GM12878 (cell line): ENCODE data around the gene SUPT3H. TPM values are rescaled to one million over a fixed set of nuclear protein-coding genes. Genes with fewer than 3 reads are reported as not detected.

Experiments
- ATAC-seq: fragments of 200-7000 bp; cut with Tn5 transposase; 3 replicates; pipeline ENCODE4 v1.9.1; 2020; ENCODE audit warnings: mild to moderate bottlenecking, moderate library complexity
- BruUV-seq: library from RNA; stranded (reverse); fragments of 400-500 nt; replicated peaks from 2 replicates; lab custom pipeline; 2021; lab: Mats Ljungman, UMichigan
- CTCF ChIA-PET: fragments of 300-600 bp; sonication (Branson Sonifier 250); formaldehyde crosslinking; extraction: SDS; loops from one replicate; lab custom pipeline; 2021; ENCODE audit warnings: inconsistent platforms; lab: Yijun Ruan, JAX
- POLR2A ChIA-PET: fragments of 350-600 bp; formaldehyde crosslinking; extraction: SDS; loops from one replicate; lab custom pipeline; 2021; ENCODE audit warnings: inconsistent platforms; lab: Charles Lee
- RAD21 ChIA-PET: fragments of 300-600 bp; sonication (Branson Sonifier 250); formaldehyde crosslinking; loops from one replicate; lab custom pipeline; 2023; ENCODE audit warnings: antibody characterized with exemption; ENCODE audit not compliant: unreplicated experiment; lab: Charles Lee
- SMC1A ChIA-PET: fragments of 300-600 bp; sonication (Branson Sonifier 250); formaldehyde crosslinking; loops from one replicate; lab custom pipeline; 2023; ENCODE audit not compliant: unreplicated experiment, uncharacterized antibody; lab: Charles Lee
- DNase-seq: peaks from one replicate; pipeline ENCODE4 v3.0.0-alpha.2; 2011; ENCODE audit warnings: low read depth, low spot score
- FAIRE-seq: peaks from 3 replicates; lab custom pipeline; 2011; peaks lifted over from hg19 to GRCh38; lab: Jason Lieb, UNC
- H2AFZ ChIP-seq: 2 replicates; pipeline ENCODE4 v1.6.0; 2011; ENCODE audit warnings: low read depth, low read length, control low read depth; ENCODE audit not compliant: control insufficient read depth
- H3K27ac ChIP-seq: 2 replicates; pipeline ENCODE4 v1.5.1; 2011; ENCODE audit warnings: control low read depth; ENCODE audit not compliant: control insufficient read depth, insufficient read depth
- H3K27me3 ChIP-seq, 2 experiments: replicated peaks in 1 of 2; 2 replicates each; pipeline versions ENCODE4 v1.6.0 to v1.6.1; 2011; ENCODE audit warnings: low read length in 1 of 2; ENCODE audit not compliant: control insufficient read depth in 2 of 2, insufficient read depth in 2 of 2
- H3K36me3 ChIP-seq, 2 experiments: 2 replicates each; pipeline ENCODE4 v1.5.1; 2011; ENCODE audit warnings: low read length in 1 of 2; ENCODE audit not compliant: control insufficient read depth in 2 of 2, insufficient read depth in 2 of 2
- H3K4me1 ChIP-seq: 2 replicates; pipeline ENCODE4 v1.6.1; 2011; ENCODE audit warnings: mild to moderate bottlenecking, low read length, moderate library complexity, mixed read lengths; ENCODE audit not compliant: control insufficient read depth, insufficient read depth
- H3K4me2 ChIP-seq: 2 replicates; pipeline ENCODE4 v1.6.0; 2011; ENCODE audit warnings: control low read depth; ENCODE audit not compliant: control insufficient read depth, insufficient read depth
- H3K4me3 ChIP-seq: fragments of 200-600 bp; sonication (generic); 2 replicates; pipeline ENCODE4 v1.5.1; 2016
- H3K79me2 ChIP-seq: 2 replicates; pipeline ENCODE4 v1.6.0; 2011; ENCODE audit warnings: low read length; ENCODE audit not compliant: control insufficient read depth, insufficient read depth
- H3K9ac ChIP-seq: 2 replicates; pipeline ENCODE4 v1.8.0; 2011; ENCODE audit warnings: low read length, control low read depth, mixed read lengths; ENCODE audit not compliant: control insufficient read depth, insufficient read depth
- H3K9me3 ChIP-seq: replicated peaks from 3 replicates; pipeline ENCODE4 v1.5.1; 2011; ENCODE audit warnings: mild to moderate bottlenecking, low read length; ENCODE audit not compliant: control insufficient read depth, insufficient read depth
- H4K20me1 ChIP-seq: 2 replicates; pipeline ENCODE4 v1.6.0; 2011; ENCODE audit not compliant: control insufficient read depth, insufficient read depth
- ESRRA ChIP-seq: IDR thresholded peaks from 2 replicates; pipeline ENCODE4 v1.6.1; 2012; ENCODE audit warnings: mild to moderate bottlenecking, low read length, improper control_type of control experiment
- FOS ChIP-seq: IDR thresholded peaks from 3 replicates; pipeline ENCODE4 v1.6.1; 2011; ENCODE audit warnings: borderline replicate concordance; ENCODE audit not compliant: insufficient read length; ENCODE audit errors: extremely low read depth
- IRF4 ChIP-seq: IDR thresholded peaks from 2 replicates; pipeline ENCODE4 v1.6.1; 2011; ENCODE audit warnings: low read depth, low read length
- IRF5 ChIP-seq: fragments of 450-650 bp; IDR thresholded peaks from 2 replicates; pipeline ENCODE4 v1.6.1; 2017; ENCODE audit warnings: borderline replicate concordance
- JUND ChIP-seq: IDR thresholded peaks from 2 replicates; pipeline ENCODE4 v1.6.1; 2012; ENCODE audit warnings: low read depth, mild to moderate bottlenecking, low read length, improper control_type of control experiment, moderate library complexity
- NR2C2 ChIP-seq: IDR thresholded peaks from 2 replicates; pipeline ENCODE4 v1.6.1; 2011; ENCODE audit warnings: borderline replicate concordance, low read depth; ENCODE audit not compliant: control insufficient read depth, insufficient read length
- PRDM15 ChIP-seq: fragments of 450-650 bp; formaldehyde crosslinking; IDR thresholded peaks from 2 replicates; pipeline ENCODE4 v1.4.0; 2020; ENCODE audit warnings: mild to moderate bottlenecking, moderate library complexity
- SUZ12 ChIP-seq: fragments of 200-600 bp; sonication (generic); IDR thresholded peaks from one replicate; pipeline ENCODE4 v1.6.1; 2018; ENCODE audit warnings: antibody characterized with exemption, mild to moderate bottlenecking; ENCODE audit not compliant: unreplicated experiment
- YBX1 ChIP-seq: fragments of 450-650 bp; IDR thresholded peaks from 2 replicates; pipeline ENCODE4 v1.6.1; 2016; ENCODE audit warnings: antibody characterized with exemption
- YY1 ChIP-seq: IDR thresholded peaks from 2 replicates; pipeline ENCODE4 v1.6.1; 2011; ENCODE audit warnings: low read depth, mild to moderate bottlenecking, low read length
- ZNF24 ChIP-seq: fragments of 450-650 bp; IDR thresholded peaks from 2 replicates; pipeline ENCODE4 v1.6.1; 2017; ENCODE audit warnings: antibody characterized with exemption, mild to moderate bottlenecking
- ZSCAN29 ChIP-seq: fragments of 450-650 bp; IDR thresholded peaks from 2 replicates; pipeline ENCODE4 v1.6.1; 2017; ENCODE audit warnings: mild to moderate bottlenecking, moderate library complexity
- ZZZ3 ChIP-seq: IDR thresholded peaks from 2 replicates; pipeline ENCODE4 v1.6.1; 2011; ENCODE audit warnings: low read depth; ENCODE audit not compliant: control insufficient read depth, insufficient read length
- in situ Hi-C: fragments of 300-500 bp; cut with MboI; formaldehyde crosslinking; loops from 9 replicates; pipeline ENCODE4 v1.14.3; 2018; ENCODE audit warnings: mixed read lengths
- intact Hi-C: fragments of 100-400 bp; cut with micrococcal nuclease; formaldehyde crosslinking; loops from one replicate; pipeline ENCODE4 v1.14.2; 2022; ENCODE audit not compliant: unreplicated experiment
- polyA plus RNA-seq, 11 experiments: library from polyadenylated mRNA; depleted of rRNA in 4 of 11; unstranded in 6 of 11; stranded (reverse) in 5 of 11; fragments of >200 nt; fragmentation: Nextera tagmentation in 4 of 11; fragmentation: Illumina TruSeq in 1 of 11; extraction: Ambion mirVana in 4 of 11; extraction: Trizol in 1 of 11; gene quantifications; 1 replicate in 1 of 11; 2 replicates in 10 of 11; pipeline versions ENCODE4 v1.2.1 to v1.2.3, GENCODE V29; 2011 to 2016; ENCODE audit warnings: inconsistent platforms in 2 of 11, missing spikeins in 2 of 11, low read depth in 1 of 11
- total RNA-seq, 4 experiments: library from RNA; depleted of rRNA in 3 of 4; stranded (reverse); fragments of >200 nt in 3 of 4; fragmentation: Illumina TruSeq in 1 of 4; extraction: Trizol in 1 of 4; gene quantifications; 2 replicates each; pipeline versions ENCODE4 v1.2.1 to v1.2.3, GENCODE V29; 2013 to 2021
- TF ChIP-seq, protein P1 (sequence below): fragments of 450-650 bp; IDR thresholded peaks from 2 replicates; pipeline ENCODE4 v1.6.1; 2017; ENCODE audit warnings: mild to moderate bottlenecking, low read depth, inconsistent platforms; ENCODE audit not compliant: poor library complexity, severe bottlenecking
- TF ChIP-seq, protein P2 (sequence below): IDR thresholded peaks from 2 replicates; pipeline ENCODE4 v1.6.1; 2012; ENCODE audit warnings: mild to moderate bottlenecking, low read depth, low read length

Gene SUPT3H
- total and polyA plus RNA-seq, 10 of the 15 experiments (the other 5 are each of a cell fraction or from before 2014, with no cell fraction given) = 0.51 to 3.7 (median 2.0) TPM

DNA sequence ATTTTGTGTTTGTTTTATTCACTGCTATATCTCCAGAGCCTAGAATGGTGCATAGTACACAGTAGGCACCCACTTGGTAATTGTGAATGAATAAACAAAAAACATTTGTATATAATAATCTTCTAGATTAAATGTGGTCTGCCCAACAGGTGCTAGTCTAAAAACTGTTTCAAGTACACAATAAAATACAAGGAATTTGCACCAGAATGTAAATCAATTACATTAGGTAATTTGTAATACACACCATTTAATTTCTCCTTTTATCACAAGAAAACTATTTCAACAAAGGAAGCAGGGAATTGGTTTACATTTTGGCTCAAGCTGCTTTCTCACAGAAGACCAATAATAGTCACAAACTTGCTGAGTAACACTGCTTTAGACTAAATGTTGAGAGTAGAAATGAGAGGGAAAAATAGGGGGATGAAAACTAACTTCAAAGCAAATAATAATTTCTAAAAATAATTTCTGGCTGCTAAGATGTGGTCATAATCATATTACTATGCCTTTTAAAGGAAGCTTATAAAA is 27.5 kb downstream of the SUPT3H start:
- SMC1A ChIA-PET = no interaction called here
- CTCF ChIA-PET = interaction anchor here (1.1 kb wide), 1 partner anchor 11 kb away, joined by 6 read pairs; no protein-coding TSS in a partner anchor
- no TSS peak for BruUV-seq
- no peak for ATAC-seq
- Histone ChIP-seq H3K4me2 (no peak overlapping the region), H4K20me1 (no peaks in the 10 kb centered on the region), H3K4me3 (no peak overlapping the region), H3K27ac (no peak overlapping the region), H3K79me2 (no peaks in the 10 kb centered on the region), H3K9ac (no peak overlapping the region), H2AFZ (no peak overlapping the region), H3K4me1 (no peaks in the 10 kb centered on the region), H3K9me3 (no peaks in the 10 kb centered on the region), H3K27me3 (no peaks in the 10 kb centered on the region), H3K36me3 (no peaks in the 10 kb centered on the region)
- in situ Hi-C loops (no loop called here), intact Hi-C loops (no loop called here)
- POLR2A ChIA-PET = no interaction called here
- no peak for FAIRE-seq
- RAD21 ChIA-PET = no interaction called here
- DNase-seq = no peak
- TF ChIP-seq YBX1 (no peak), PRDM15 (CRISPR knock-in tag) (no peak), IRF4 (no peak), FOS (no peak), ESRRA (no peak), ZZZ3 (no peak), IRF5 (no peak), ZSCAN29 (no peak), YY1 (no peak), JUND (no peak), SUZ12 (no peak), ZNF24 (no peak), NR2C2 (no peak)
- TF ChIP-seq, protein P1, sequence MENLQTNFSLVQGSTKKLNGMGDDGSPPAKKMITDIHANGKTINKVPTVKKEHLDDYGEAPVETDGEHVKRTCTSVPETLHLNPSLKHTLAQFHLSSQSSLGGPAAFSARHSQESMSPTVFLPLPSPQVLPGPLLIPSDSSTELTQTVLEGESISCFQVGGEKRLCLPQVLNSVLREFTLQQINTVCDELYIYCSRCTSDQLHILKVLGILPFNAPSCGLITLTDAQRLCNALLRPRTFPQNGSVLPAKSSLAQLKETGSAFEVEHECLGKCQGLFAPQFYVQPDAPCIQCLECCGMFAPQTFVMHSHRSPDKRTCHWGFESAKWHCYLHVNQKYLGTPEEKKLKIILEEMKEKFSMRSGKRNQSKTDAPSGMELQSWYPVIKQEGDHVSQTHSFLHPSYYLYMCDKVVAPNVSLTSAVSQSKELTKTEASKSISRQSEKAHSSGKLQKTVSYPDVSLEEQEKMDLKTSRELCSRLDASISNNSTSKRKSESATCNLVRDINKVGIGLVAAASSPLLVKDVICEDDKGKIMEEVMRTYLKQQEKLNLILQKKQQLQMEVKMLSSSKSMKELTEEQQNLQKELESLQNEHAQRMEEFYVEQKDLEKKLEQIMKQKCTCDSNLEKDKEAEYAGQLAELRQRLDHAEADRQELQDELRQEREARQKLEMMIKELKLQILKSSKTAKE = no peak
- TF ChIP-seq, protein P2, sequence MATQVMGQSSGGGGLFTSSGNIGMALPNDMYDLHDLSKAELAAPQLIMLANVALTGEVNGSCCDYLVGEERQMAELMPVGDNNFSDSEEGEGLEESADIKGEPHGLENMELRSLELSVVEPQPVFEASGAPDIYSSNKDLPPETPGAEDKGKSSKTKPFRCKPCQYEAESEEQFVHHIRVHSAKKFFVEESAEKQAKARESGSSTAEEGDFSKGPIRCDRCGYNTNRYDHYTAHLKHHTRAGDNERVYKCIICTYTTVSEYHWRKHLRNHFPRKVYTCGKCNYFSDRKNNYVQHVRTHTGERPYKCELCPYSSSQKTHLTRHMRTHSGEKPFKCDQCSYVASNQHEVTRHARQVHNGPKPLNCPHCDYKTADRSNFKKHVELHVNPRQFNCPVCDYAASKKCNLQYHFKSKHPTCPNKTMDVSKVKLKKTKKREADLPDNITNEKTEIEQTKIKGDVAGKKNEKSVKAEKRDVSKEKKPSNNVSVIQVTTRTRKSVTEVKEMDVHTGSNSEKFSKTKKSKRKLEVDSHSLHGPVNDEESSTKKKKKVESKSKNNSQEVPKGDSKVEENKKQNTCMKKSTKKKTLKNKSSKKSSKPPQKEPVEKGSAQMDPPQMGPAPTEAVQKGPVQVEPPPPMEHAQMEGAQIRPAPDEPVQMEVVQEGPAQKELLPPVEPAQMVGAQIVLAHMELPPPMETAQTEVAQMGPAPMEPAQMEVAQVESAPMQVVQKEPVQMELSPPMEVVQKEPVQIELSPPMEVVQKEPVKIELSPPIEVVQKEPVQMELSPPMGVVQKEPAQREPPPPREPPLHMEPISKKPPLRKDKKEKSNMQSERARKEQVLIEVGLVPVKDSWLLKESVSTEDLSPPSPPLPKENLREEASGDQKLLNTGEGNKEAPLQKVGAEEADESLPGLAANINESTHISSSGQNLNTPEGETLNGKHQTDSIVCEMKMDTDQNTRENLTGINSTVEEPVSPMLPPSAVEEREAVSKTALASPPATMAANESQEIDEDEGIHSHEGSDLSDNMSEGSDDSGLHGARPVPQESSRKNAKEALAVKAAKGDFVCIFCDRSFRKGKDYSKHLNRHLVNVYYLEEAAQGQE = no peak
